ENCODE results near the gene MAGEA6. TPM values are rescaled to one million over a fixed set of nuclear protein-coding genes. Genes with fewer than 3 reads are reported as not detected.
"Not testable (repeated sequence)": the region's sequence is repeated elsewhere in the genome, so short reads cannot be mapped to it uniquely, and the experiment has no call there.

MAGEA6 gene
- total RNA-seq (2013), result not detected
- polyA plus RNA-seq (not detected), polyA minus RNA-seq (0.16 and 0.28 TPM in 2 replicates), total RNA-seq (0 to 0.23 (median 0) reads per million in 11 experiments)

DNA sequence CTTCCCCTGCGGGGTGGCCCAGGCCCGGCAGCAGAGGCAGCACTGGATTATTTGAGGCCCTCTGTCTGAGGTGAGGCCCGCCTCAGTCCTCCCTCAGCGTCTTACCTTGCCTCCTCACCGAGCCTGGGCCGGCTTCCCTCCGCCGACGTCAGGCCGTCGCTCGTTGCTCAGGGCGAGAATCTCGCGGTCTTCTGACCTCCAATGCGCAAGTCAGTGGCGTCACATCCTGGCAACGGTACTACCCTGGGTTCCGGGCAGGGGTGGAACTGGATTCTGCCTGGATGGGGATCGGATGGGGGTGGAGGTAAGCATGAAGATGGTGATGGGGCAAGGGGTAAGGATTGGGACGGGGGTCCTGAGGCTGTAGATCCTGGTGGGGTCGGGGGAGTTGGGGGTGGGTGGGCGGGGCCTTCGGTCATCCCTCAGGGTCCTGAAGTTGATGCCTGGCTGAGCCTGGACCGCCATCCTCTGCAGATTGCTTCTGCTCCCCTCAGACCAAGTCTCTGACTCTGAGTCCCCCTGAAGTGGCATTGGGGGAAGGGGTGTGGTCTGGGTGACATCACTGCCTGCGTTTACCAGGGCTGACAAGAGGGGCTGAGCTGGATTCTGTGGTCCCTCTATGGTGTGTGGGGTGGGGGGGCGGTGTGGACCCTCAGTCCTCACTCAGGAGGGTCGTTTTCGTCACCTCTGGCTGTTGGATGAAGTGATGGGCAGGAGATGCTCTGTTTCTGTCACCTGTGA, at the start of gene MAGEA6:
Gene MAGEA6 (minus strand): TSS at position 141 of the 741 bp plus-strand sequence. CDS start 2,039 bp downstream, outside the sequence.
- H3K4me3 ChIP-seq (replicated peaks in 1 of 3; ENCODE audit: low read depth in 2 of 3, low read length in 3 of 3); H3K79me2 ChIP-seq (ENCODE audit: insufficient read depth, low read length); H3K36me3 ChIP-seq (replicated peaks in 1 of 2; ENCODE audit: control insufficient read depth in 1 of 2, insufficient read depth in 2 of 2, low read length in 2 of 2); intact Hi-C loops (cut with micrococcal nuclease); H3K27me3 ChIP-seq (ENCODE audit: control insufficient read depth in 2 of 2, insufficient read depth in 2 of 2, low read length in 2 of 2); H3K4me3 Mint-ChIP-seq; H3K4me1 ChIP-seq (ENCODE audit: control insufficient read depth in 1 of 2, insufficient read depth in 2 of 2, low read length in 2 of 2); H4K20me1 ChIP-seq (ENCODE audit: insufficient read depth, low read length); H3K9me3 Mint-ChIP-seq; H3K9ac ChIP-seq (ENCODE audit: insufficient read depth, low read length, poor library complexity, severe bottlenecking); H3K27ac ChIP-seq (ENCODE audit: low read depth in 1 of 2, low read length in 2 of 2); H3K9me3 ChIP-seq (replicated peaks in 1 of 2; ENCODE audit: control insufficient read depth in 1 of 2, insufficient read depth in 1 of 2, low read length in 2 of 2); DNase-seq; H2AFZ ChIP-seq (ENCODE audit: insufficient read depth, low read depth, low read length, poor library complexity, severe bottlenecking); H3K27me3 Mint-ChIP-seq (ENCODE audit: low read depth in 3 of 3); H3K27ac Mint-ChIP-seq; H3K4me2 ChIP-seq (replicated peaks; ENCODE audit: extremely low read depth, low read length, poor library complexity, severe bottlenecking); H3K36me3 Mint-ChIP-seq; H3K4me1 Mint-ChIP-seq: not testable (repeated sequence)
- no CpG with 5 or more reads among the region's 29 CpGs for WGBS (ENCODE audit: insufficient coverage)

DNA sequence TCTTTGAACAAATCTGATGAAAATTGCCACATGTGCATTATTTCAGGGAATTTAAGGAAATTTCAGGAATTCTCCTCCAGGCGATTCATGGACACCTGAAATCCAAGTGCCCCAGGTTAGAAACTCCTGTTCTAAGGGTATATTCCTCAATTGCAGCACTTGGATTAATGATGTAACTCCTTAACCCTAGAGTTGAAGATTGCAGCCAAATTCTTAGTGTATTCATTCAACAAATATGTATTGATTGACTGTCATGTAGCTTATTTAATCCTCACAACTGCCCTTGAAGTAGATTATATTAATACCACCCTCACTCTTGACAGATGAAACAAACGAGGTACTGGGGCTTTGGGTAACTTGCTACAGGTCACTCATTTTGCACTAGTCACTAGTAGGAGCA, 49.8 kb upstream of the MAGEA6 start:
- TF ChIP-seq CTCF (IDR thresholded peaks at IDR 0.05), result no peak
- no peaks in the 10 kb centered on the region for H3K4me1 Mint-ChIP-seq
- no peaks in the 10 kb centered on the region for H3K4me1 ChIP-seq (ENCODE audit: control insufficient read depth in 1 of 2, insufficient read depth in 2 of 2, low read length in 2 of 2)
- H3K9ac ChIP-seq (ENCODE audit: insufficient read depth, low read length, poor library complexity, severe bottlenecking), result no peak overlapping the region
- no peak overlapping the region for H3K27ac ChIP-seq (ENCODE audit: low read depth in 1 of 2, low read length in 2 of 2)
- DNase-seq, result no peak
- intact Hi-C loops (cut with micrococcal nuclease), result no loop called here
- H3K36me3 ChIP-seq (replicated peaks in 1 of 2; ENCODE audit: control insufficient read depth in 1 of 2, insufficient read depth in 2 of 2, low read length in 2 of 2), result no peaks in the 10 kb centered on the region
- peaks cover 0 to 7% of the 10 kb centered on the region in 2 donors for H3K27me3 ChIP-seq (ENCODE audit: control insufficient read depth in 2 of 2, insufficient read depth in 2 of 2, low read length in 2 of 2)
- H3K9me3 ChIP-seq (replicated peaks in 1 of 2; ENCODE audit: control insufficient read depth in 1 of 2, insufficient read depth in 1 of 2, low read length in 2 of 2), result no peaks in the 10 kb centered on the region
- H3K4me3 Mint-ChIP-seq, result no peak overlapping the region
- H3K27me3 Mint-ChIP-seq (ENCODE audit: low read depth in 3 of 3), result peaks cover 2 to 16% (median 4%) of the 10 kb centered on the region in 3 donors
- no peaks in the 10 kb centered on the region for H3K36me3 Mint-ChIP-seq
- H3K4me2 ChIP-seq (replicated peaks; ENCODE audit: extremely low read depth, low read length, poor library complexity, severe bottlenecking), result no peak overlapping the region
- no peak overlapping the region for H3K4me3 ChIP-seq (replicated peaks in 1 of 3; ENCODE audit: low read depth in 2 of 3, low read length in 3 of 3)
- no peaks in the 10 kb centered on the region for H4K20me1 ChIP-seq (ENCODE audit: insufficient read depth, low read length)
- H3K79me2 ChIP-seq (ENCODE audit: insufficient read depth, low read length), result no peaks in the 10 kb centered on the region
- H3K9me3 Mint-ChIP-seq, result no peaks in the 10 kb centered on the region
- no peak overlapping the region for H2AFZ ChIP-seq (ENCODE audit: insufficient read depth, low read depth, low read length, poor library complexity, severe bottlenecking)
- H3K27ac Mint-ChIP-seq, result no peak overlapping the region
- no CpG with 5 or more reads among the region's 2 CpGs for WGBS (ENCODE audit: insufficient coverage)
